ENCODE measurements around the gene KAZN.

Gene KAZN

DNA sequence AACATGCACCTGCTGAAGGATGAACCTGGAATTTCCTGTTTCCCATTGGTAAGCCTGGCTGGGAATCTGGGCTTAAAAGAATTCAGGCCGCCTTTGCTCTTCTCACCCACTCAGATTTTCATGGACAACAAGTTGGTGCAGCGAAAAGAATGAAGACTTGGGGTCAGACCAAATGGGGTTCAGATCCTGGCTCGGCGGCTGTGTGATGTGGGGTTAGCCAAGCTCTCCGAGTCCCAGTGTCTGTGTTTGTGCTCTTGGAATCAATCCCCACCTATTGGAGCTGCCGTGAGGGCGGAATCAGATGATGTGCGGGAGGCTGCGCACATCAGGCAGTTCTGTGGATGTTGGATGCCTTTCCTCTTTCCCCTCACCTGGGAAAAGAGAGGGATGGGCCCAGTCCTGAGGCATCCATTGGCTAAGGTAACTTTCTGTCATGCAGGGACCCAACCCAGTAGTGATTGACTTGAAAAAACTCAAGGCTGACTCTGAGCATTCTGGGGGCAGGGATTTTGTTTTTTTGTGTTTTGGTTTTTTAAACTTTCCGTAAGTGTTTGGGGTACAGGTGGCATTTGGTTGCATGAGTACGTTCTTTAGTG, 228.3 kb downstream of the KAZN start:
- DNase-seq (ENCODE audit: low read depth): no peak

- DNase-seq (ENCODE audit: low read depth): no peak
Observed at GRCh38 chr1:14827870-14828269, 229.4 kb downstream of the KAZN start.

GRCh38 chr1:14828665-14829064, 230.2 kb downstream of the KAZN start:
- DNase-seq (ENCODE audit: low read depth): no peak

DNA sequence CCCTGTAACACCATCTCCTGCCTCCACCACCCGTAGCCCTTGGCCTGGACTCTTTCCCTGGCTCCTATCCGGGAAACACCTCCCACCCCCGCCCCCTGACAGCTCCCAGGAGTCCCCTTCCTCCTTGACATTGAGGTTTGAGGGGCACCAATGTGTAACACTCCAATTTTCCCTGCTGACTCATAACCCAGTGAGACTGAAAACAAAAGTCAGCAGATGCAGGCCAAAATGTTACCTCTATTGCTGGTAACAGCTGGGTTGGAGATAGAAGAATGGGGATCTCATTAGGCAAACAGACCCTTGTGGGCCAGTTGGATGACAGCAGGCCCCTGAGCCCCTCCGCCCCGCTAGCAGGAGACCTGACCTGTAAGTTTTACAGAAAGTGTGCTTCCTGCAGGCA, 237.2 kb downstream of the KAZN start:
- no peak for DNase-seq (ENCODE audit: low read depth)

- no peak for DNase-seq (ENCODE audit: low read depth)
Observed at GRCh38 chr1:14836426-14837140, 238.1 kb downstream of the KAZN start.

DNA sequence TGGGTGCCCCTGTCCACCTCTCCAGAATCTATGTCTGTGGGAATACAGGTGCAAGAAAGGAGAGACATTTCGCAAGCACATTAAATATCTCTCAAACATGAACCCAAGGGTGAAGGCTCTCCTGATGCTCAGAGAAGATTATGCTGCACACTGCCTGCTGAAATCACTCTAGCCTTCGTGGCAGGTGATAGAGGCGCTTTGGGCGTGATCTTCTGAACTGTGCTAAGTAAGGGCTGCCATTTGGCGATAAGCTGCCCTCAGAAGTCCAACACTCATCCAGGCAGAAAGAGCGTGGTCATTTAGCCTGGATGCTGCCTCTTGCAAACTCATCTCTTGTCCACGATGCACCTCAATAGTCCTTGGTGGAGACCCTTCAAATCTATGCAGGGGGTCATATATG, 241.9 kb downstream of the KAZN start:
- no peak for DNase-seq (ENCODE audit: low read depth)

DNA sequence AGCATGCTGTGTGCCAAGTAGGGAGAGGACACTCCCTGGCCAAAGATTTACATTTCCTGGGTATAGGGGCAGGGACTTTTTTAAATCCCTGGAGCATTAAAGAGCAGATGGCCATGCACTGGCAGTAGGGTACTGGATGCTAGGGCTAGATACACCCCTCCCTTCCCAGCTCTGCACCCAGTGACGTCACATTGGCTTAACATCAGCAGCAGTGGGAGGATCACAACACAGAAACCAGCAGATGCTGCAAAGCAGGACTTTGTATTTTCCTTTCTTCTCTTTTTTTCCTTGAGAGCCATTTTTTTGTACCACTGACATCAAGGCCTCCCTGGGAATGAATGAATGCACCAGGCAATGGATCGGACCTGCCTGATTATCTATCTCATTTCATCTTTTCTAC, 243.0 kb downstream of the KAZN start:
- no peak for DNase-seq (ENCODE audit: low read depth)

GRCh38 chr1:14841951-14842350, 243.5 kb downstream of the KAZN start:
- DNase-seq (ENCODE audit: low read depth): no peak

GRCh38 chr1:14842361-14842760, 243.9 kb downstream of the KAZN start:
- no peak for DNase-seq (ENCODE audit: low read depth)

DNA sequence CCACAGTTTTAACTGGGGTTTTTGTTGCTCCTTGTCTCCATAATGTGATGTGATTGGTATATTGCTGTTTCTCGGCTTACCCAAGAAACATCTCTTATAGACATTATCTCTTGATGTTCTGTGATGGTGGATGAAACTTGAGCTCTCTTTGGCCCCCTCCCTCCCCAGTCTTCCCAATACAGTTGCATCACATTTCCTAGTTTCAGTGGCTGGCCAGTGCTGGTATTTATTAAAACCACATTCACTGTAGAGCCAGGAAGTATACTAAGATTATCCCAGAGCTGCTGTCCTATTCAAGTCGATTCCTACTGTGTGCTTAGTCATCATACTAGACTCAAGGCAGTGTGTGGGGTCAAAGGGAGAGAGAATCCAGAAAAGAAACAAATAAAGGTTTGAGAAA, 244.4 kb downstream of the KAZN start:
- no peak for DNase-seq (ENCODE audit: low read depth)

DNA sequence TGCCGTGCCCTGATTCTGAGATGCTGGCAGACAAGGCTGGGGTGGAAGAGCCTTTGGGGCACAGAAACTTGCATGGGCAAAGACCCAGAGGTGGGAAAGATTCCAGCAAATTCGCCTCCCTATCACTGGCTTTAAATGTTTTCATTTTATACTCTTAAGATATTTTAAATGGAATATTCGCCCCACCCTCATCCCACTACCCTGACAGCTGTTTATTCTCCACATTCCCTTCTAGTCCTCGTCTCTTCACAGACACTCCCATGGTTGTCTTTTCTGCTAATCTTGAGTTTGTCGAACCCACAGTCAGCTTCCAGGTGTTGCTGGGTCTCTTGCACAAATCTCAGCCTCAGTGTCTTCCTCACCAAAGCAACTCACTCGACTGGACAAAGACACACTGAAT, 245.0 kb downstream of the KAZN start:
- no peak for DNase-seq (ENCODE audit: low read depth)

GRCh38 chr1:14844356-14844755, 245.9 kb downstream of the KAZN start:
- no peak for DNase-seq (ENCODE audit: low read depth)

- no peak for DNase-seq (ENCODE audit: low read depth)
Observed at GRCh38 chr1:14844923-14845617, 246.6 kb downstream of the KAZN start.

GRCh38 chr1:14845851-14846250, 247.4 kb downstream of the KAZN start:
- no peak for DNase-seq (ENCODE audit: low read depth)

DNA sequence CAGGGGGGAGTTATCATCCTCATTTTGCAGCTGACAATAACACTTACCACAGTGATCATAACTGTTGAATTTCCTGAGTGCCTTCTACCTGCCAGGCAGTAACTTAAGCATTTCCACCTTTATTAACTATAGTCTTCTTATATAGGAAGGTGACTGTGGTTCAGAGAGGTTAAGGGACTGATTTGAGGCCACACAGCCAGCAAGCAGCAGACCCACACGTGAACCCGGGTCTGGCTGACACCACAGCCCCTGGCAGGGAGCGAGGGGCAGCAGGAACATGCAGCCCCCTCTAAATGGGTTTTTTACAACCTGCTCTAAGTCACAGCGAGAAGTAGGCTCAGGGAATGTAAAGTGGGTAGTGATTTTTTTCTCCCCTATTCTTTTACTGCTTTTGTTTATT, 248.2 kb downstream of the KAZN start:
- no peak for DNase-seq (ENCODE audit: low read depth)

GRCh38 chr1:14848203-14848602, 249.7 kb downstream of the KAZN start:
- no peak for DNase-seq (ENCODE audit: low read depth)

GRCh38 chr1:14848625-14849024, 250.1 kb downstream of the KAZN start:
- no peak for DNase-seq (ENCODE audit: low read depth)

GRCh38 chr1:14849038-14849437, 250.6 kb downstream of the KAZN start:
- no peak for DNase-seq (ENCODE audit: low read depth)

- no peak for DNase-seq (ENCODE audit: low read depth)
Observed at GRCh38 chr1:14850563-14850962, 252.1 kb downstream of the KAZN start.

DNA sequence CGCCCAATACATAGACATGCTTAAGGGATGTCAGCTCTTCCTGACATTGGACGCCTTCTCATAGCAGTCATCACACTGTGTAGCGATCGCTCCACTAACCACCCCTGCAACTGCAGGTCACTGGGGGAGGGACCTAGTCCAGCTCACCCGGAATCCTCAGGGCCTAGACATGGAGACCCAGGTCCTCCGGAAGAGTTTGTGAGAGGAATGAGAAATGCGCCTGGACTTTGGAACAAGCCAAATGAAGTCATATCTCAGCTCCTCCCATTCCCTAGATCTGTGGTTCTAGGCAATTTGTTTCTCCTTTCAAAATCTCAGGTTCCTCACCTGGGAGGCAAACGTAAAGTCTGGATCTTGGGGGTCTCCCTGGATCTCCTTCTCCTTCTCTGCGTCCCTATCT, 253.3 kb downstream of the KAZN start:
- DNase-seq (ENCODE audit: low read depth): no peak

DNA sequence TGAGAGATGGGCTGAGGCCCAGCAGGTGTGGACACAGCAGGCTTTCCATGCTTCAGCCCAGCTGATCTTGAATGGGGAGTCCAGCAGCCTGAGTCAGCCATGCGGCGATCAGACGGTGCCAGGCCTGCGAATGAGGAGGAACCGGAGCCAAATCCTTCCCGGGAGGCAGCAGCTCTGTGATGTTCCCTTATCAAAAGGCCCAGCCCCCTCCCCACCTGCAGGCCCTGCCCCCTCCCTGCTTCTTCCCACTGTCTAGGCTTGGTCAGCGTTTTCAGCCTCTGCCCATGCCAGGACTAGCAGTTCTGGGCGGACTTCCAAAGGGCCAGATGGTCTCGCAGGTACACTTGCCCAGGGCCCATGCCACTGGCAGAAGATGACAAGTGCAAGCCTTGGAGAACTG, 253.8 kb downstream of the KAZN start:
- DNase-seq (ENCODE audit: low read depth): no peak

- DNase-seq (ENCODE audit: low read depth): no peak
Observed at GRCh38 chr1:14853518-14853917, 255.0 kb downstream of the KAZN start.

DNA sequence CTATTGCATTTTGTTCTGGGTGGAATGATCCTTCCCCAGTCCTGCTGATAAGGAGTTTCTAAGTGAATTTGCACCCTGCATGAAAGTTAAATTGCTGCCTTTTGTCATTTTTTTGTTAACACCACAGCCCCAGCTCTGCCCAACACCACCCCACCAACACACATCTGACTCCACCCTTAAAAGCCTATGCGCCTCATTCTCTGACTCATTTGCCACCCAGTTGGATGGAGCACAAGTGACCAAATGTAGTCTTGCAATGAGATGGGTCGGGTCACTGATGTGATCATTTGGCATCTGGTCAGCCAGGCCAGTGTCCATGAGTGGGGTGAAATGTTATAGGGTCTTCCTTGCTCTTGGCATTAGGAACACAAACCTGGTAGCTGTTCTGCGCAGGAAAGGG, 256.8 kb downstream of the KAZN start:
- no peak for DNase-seq (ENCODE audit: low read depth)

- no peak for DNase-seq (ENCODE audit: low read depth)
Observed at GRCh38 chr1:14855801-14856200, 257.3 kb downstream of the KAZN start.
